Activated gamma-delta T cell treated with Interleukin-2 at 50 U/mL for 16 hours (primary cell): Measurements from ENCODE around the gene CCDC185.

Experiments used
- DNase-seq: peaks from one replicate; pipeline ENCODE4 v3.0.0-alpha.2; 2020

Gene CCDC185

DNA sequence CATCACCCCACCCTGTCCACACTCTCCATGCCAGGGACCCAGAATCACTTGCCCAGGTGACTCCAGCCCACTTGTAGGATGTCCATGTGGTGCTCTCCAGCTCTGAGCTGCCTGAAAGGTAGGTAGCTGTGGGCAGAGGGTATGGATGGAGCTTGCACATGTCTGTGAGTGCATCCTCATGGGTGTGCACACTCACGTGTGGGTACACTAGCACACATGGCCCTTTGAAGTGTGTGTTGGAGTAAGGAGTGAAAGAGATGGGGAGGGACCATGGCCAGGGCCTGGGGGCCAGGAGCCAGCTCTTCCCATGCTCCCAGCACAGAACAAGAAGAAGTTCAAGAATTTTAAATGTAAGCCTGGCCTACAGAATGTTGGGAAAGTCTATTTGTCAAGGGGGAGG is 50.2 kb downstream of the CCDC185 start:
- DNase-seq = no peak

DNA sequence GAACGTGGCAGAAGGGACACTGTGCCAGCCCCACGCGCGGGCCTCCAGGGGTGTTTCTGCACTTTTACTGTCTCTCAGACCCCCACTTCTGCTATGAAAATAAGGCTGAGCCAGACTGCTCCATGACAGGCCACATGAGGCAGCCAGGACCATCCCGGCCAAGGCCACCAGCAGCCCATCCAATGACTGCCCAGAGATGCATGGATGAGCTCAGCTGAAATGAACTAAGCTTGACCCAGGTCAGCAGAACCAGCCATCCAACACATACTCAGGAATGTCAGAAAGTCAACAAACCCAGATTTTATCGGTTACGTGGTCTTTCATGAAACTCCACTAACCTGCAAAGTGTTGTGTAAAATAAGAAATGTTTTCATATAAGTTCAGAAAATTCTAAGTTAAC is 51.2 kb downstream of the CCDC185 start:
- DNase-seq = no peak
